Measurements from ENCODE around the gene TPSD1.
"Not testable (repeated sequence)": the region's sequence is repeated elsewhere in the genome, so short reads cannot be mapped to it uniquely, and the experiment has no call there.

The TPSD1 gene

DNA sequence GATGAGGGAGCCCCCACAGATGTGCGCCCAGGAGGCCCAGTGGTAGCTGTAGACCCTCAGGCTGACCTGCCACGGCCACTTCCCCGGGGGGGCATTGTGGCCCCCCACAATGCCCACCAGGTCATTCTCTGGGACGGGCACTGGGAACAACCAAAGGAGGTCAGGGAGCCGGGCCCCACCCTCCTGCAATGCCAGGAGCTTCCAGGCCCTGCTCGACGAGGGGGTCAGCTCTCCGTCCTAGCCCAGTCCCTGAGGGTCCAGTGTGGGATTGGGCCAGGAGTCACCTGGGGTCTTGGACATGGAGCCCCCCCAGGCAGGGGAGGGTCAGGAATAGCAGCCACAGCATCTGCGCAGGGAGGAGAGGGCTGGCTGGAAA is 7.0 kb downstream of the TPSD1 start:
- DNase-seq (ENCODE audit: low read depth in 2 of 2): no peak

DNA sequence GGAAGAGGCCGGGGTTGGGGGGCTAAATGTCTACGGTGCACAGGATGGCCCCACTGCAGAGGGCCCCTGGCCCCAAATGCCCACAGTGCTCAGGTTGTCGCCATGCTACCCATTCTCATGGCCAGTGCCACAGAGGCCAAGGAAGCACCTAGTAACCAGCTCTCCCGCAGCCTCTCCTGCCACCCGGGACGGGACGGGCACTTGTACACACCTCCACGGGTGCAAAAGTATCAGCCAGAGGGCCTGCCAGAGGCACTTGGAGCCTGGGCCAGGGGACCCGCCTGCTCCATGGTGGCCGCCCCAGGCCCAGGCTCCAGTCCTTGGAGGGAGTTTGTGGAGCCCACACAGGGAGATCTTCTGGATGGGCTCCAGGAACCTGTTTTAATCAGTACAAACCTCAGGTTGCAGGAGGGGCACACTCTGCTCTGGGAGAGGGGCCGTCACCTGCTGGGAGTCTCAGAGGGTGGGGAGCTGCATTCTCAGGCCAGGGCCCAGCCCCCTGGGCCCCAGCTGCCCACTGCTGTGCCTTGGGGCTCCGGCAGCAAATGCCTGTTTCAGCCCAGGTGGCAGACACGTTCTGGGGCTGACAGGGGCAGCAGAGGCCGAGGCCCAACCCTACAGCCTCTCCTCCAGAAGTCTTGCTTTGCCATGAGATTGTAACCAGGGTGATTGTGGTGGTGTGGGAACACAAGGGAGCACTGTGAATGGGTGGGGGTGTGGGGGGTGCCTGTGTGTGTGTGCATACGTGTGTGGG is 7.9 kb downstream of the TPSD1 start:
- DNase-seq (ENCODE audit: low read depth in 2 of 2): no peak

DNA sequence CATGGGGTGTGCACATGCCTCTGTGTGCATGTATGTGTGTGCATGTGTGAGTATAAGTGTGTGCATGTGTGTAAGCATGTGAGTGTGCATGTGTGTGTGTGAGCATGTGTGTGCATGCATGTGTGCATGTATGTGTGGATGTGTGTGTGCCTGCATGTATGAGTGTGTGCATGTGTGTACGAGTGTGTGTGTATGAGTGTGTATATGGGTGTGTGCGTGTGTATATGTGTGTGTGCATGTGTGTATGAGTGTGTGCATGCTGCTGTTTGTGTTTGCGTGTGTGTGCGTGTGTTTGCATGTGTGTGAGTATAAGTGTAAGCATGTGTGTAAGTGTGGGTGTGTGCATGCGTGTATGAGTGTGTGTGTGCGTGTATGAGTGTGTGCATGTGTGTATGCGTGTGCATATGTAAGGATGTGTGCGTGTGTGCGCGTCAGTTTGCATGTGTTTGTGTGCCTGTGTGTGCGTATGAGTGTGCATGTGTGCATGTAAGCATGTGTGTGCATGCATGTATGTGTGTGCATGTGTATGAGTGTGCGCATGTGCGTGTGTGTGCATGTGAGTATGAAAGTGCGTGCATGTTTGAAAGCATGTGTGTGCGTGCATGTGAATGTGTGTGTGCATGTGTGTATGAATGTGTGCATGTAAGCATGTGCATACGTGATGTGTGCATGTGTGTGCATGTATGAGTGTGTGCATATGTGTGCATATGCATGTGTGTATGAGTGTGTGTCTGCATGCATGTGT is 8.6 kb downstream of the TPSD1 start:
- no peak for DNase-seq (ENCODE audit: low read depth in 2 of 2)

- no peak for DNase-seq (ENCODE audit: low read depth in 2 of 2)
Measured at GRCh38 chr16:1265090-1265630, 9.3 kb downstream of the TPSD1 start.

DNA sequence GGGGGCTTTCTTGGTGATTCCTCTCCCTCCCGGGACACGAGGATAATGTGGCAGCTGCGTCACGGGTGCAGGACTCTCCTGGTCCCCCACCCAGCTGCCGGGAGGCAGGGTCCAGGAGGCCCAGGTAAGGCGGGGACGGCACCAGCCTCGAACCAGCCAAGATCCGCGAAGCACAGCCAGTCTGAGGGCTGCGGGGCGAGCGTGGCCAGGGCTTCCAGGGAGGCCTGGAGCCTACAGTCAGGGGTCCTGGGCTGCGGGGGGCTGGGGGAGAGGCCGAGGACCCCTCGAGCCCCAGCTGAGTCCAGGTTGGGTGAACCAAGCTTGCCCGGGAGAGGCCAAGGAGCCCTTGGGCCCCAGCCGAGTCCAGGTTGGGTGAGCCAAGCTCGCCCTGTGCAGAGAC is 10.0 kb downstream of the TPSD1 start:
- DNase-seq (ENCODE audit: low read depth in 2 of 2): no peak

DNA sequence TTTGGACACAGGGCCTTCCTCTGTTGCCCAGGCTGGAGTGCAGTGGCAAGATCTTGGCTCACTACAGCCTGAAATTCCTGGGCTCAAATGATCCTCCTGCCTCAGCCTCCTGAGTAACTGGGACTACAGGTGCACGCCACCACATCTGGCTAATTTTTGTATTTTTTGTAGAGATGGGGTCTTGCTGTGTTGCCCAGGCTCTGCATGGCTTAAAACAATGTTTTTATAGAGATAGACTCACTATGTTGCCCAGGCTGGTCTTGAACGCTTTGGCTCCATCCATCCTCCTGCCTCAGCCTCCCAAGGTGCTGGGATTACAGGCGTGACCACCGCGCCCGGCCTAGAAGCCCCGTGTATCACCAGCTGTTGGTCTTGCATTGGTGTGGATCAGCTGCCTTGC is 13.5 kb downstream of the TPSD1 start:
- not testable (repeated sequence) for DNase-seq (ENCODE audit: low read depth in 2 of 2)

GRCh38 chr16:1271380-1271723 is 15.5 kb downstream of the TPSD1 start:
- no peak for DNase-seq (ENCODE audit: low read depth in 2 of 2)

- not testable (repeated sequence) for DNase-seq (ENCODE audit: low read depth in 2 of 2)
Measured at GRCh38 chr16:1271724-1272413, 16.0 kb downstream of the TPSD1 start.

DNA sequence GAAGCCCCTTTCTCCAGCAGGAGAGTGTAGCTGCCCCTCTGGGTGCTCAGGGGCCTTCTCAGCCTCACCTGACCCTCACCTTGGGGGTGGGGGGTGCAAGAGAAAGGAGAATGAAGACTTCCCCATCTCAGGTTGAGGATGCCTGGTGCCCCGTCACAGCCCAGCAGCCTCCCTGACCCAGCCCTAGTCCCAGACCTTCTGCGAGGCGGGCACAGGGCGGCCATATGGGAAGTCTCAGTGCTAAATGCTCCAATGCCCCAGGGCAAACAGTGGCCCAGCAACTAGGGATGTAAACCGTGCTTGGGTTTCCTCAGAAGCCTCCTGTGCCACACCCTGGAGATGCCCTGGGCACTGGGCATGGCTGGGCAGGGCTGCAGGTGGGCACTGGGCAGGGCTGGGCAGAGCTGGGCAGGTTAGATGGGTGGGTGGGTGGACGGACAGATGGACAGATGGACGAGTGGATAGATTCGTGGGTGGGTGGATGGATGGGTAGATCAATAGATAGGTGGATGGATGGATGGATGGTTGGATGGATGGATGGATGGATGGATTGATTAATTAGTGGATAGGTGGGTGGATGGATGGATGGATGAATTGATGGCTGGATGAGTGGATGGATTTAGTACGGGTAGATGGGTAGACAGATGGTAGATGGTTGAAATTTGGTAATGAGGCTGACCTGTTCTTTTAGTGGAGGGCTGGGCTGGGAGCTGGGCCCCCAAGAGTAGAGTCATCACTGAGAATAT is 16.8 kb downstream of the TPSD1 start:
- DNase-seq (ENCODE audit: low read depth in 2 of 2): no peak

- DNase-seq (ENCODE audit: low read depth in 2 of 2): no peak
Measured at GRCh38 chr16:1273816-1274215, 17.9 kb downstream of the TPSD1 start.

GRCh38 chr16:1274767-1275166 is 18.9 kb downstream of the TPSD1 start:
- no peak for DNase-seq (ENCODE audit: low read depth in 2 of 2)

GRCh38 chr16:1275791-1276579 is 20.1 kb downstream of the TPSD1 start:
- no peak for DNase-seq (ENCODE audit: low read depth in 2 of 2)

DNA sequence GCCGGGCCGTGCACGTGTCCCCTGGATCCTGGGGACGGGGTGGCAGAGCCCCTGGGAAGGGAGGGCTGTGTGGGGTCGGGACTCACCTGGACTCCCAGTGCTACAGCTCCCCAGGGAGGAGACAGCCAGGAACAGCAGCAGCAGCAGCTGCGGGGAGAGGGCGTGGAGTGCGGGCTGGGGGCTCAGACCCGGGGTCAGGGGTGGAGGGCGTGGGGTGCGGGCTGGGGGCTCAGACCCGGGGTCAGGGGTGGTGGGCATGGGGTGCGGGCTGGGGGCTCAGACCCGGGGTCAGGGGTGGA is 20.7 kb downstream of the TPSD1 start:
- no peak for DNase-seq (ENCODE audit: low read depth in 2 of 2)

DNA sequence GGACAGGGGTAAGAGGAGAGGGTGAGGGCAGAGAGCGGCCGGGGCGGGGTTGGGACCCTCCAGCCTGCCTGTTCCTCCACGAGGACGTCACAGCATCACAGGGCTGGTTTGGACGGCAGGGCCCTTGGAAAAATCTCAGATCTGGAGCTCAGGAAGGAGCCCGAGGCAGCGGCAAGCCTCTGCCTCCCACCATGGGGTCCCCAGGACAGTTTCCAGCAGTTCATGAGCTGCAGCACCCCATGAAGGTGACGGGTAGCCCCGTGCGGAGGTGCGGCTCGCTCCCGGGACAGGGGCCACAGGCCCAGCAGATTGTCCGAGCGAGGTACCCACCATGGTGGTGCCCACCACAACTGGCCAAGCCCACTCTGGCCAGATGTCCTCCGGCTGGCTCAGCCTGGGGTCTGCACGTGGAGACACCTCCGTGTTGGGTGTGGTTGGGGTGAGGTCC is 21.3 kb downstream of the TPSD1 start:
- no peak for DNase-seq (ENCODE audit: low read depth in 2 of 2)

GRCh38 chr16:1277617-1278282 is 21.9 kb downstream of the TPSD1 start:
- DNase-seq (ENCODE audit: low read depth in 2 of 2): no peak

- no peak for DNase-seq (ENCODE audit: low read depth in 2 of 2)
Measured at GRCh38 chr16:1278477-1278876, 22.6 kb downstream of the TPSD1 start.

DNA sequence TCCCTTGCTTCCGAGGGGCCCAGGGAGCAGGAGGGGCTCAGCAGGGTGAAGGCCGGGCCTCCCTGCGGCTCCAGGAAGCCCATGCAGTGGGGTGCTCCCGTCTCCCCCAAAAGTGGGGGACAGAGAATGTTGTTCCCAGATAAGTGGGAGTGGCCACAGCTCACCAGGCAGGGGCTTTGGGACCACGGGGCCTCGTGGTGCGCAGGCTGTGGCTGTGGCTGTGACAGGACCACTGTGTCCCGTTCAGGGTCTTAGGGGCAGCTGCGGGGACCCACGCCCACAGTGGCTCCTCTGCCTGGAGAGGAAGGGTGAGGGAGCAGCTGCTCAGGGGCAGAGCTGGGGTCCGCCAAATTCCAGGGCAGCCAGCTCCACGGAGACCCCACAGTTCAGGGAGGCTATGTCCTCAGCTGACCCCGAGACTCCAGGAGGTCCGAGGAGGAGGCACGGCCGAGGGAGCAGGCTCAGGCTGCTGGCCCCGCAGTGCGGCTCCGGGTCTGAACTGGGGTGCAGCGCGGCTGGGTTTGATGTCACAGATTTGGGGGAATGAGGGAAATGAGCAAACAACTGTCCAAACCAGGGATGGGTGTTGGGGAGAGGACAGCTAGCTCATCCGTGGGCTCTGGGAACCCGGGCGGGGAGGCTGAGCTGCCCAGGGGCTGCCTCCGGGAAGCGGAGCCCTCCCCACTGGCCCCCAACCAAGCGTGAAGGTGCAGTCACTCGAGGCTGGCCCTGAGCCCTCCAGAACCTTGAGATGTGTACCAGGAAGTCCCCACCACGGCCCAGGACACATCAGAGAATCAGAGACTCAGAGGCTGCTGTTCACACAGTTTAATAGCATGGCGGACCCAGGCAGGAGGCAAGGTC is 23.4 kb downstream of the TPSD1 start:
- no peak for DNase-seq (ENCODE audit: low read depth in 2 of 2)

- DNase-seq (ENCODE audit: low read depth in 2 of 2): no peak
Measured at GRCh38 chr16:1279945-1280589, 24.2 kb downstream of the TPSD1 start.

DNA sequence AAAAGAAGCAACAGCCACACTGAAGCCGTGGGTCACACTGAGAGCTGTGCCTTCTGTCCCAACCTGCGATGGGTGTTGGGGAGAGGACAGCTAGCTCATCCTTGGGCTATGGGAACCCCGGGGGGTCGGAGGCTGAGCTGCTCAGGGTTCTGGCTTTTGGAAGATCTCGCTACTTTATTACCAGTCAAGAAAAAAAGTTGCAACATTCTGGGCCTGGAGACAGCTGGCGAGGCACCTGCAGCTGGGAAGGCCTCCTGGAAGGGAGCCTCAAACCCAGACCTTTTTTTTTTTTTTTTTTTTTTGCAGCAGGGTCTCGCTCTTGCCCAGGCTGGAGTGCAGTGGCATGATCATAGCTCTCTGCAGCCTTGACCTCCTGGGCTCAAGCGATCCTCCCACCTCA is 24.9 kb downstream of the TPSD1 start:
- DNase-seq (ENCODE audit: low read depth in 2 of 2): no peak

Measured in stimulated activated CD4-positive, alpha-beta T cell treated with anti-CD3 and anti-CD28 coated beads, Interleukin-4, amount 100 ng/mL, for 48 hours (primary cell).